ENCODE results near the gene CXCL5. TPM values are rescaled to one million over a fixed set of nuclear protein-coding genes. Genes with fewer than 3 reads are reported as not detected.

Gene CXCL5
- total RNA-seq, 3 donors from 2014 or later = 0.15 TPM; not detected in 2

- H3K4me1 ChIP-seq = no peaks in the 10 kb centered on the region
- no peaks in the 10 kb centered on the region for H3K27me3 ChIP-seq
- intact Hi-C loops (cut with DNase I; ENCODE audit: low total_unique reads) = no loop called here
- H3K36me3 ChIP-seq = no peaks in the 10 kb centered on the region
- TF ChIP-seq POLR2AphosphoS5 (IDR thresholded peaks at IDR 0.05) (no peak), POLR2A (IDR thresholded peaks at IDR 0.05) (no peak), CTCF (IDR thresholded peaks at IDR 0.05) (no peak)
- DNase-seq (ENCODE audit: low spot score in 2 of 2) = no peak
- H3K4me3 ChIP-seq = no peak overlapping the region
- no peak overlapping the region for H3K27ac ChIP-seq
- no peaks in the 10 kb centered on the region for H3K9me3 ChIP-seq
These were observed 6.4 kb downstream of the CXCL5 start for GRCh38 chr4:73992050-73992449.

GRCh38 chr4:73991742-73992000 lies 6.8 kb downstream of the CXCL5 start:
- H3K4me3 ChIP-seq = no peak overlapping the region
- no peak for DNase-seq (ENCODE audit: low spot score in 2 of 2)
- H3K4me1 ChIP-seq = no peaks in the 10 kb centered on the region
- H3K27ac ChIP-seq = no peak overlapping the region
- no peaks in the 10 kb centered on the region for H3K36me3 ChIP-seq
- intact Hi-C loops (cut with DNase I; ENCODE audit: low total_unique reads) = no loop called here
- no peaks in the 10 kb centered on the region for H3K27me3 ChIP-seq
- TF ChIP-seq POLR2A (IDR thresholded peaks at IDR 0.05) (no peak), CTCF (IDR thresholded peaks at IDR 0.05) (no peak), POLR2AphosphoS5 (IDR thresholded peaks at IDR 0.05) (no peak)
- H3K9me3 ChIP-seq = no peaks in the 10 kb centered on the region

GRCh38 chr4:73990988-73991741 lies 7.3 kb downstream of the CXCL5 start:
- no peak overlapping the region for H3K27ac ChIP-seq
- H3K36me3 ChIP-seq = no peaks in the 10 kb centered on the region
- TF ChIP-seq CTCF (IDR thresholded peaks at IDR 0.05) (no peak), POLR2A (IDR thresholded peaks at IDR 0.05) (no peak), POLR2AphosphoS5 (IDR thresholded peaks at IDR 0.05) (no peak)
- no peaks in the 10 kb centered on the region for H3K4me1 ChIP-seq
- H3K9me3 ChIP-seq = no peaks in the 10 kb centered on the region
- intact Hi-C loops (cut with DNase I; ENCODE audit: low total_unique reads) = no loop called here
- no peak overlapping the region for H3K4me3 ChIP-seq
- no peaks in the 10 kb centered on the region for H3K27me3 ChIP-seq
- no peak for DNase-seq (ENCODE audit: low spot score in 2 of 2)

DNA sequence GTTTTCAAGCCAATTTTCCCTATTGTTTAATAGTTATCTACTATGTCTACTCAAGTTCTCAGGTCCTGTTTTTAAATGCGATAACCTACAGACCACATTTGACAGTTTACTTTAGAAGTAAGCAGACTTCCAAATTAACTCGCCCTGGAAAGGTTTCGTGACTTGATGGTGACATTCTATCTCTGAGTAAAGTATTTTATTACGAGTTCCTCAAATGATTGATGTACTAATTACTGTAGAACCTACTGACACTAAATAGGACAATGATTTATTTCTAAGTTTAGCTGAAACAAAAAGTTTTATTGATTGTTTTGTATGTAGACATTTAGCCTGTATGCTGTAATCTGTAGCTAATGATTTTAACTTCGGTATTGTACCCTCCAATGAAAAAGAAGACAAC lies 8.5 kb downstream of the CXCL5 start:
- H3K9me3 ChIP-seq = no peaks in the 10 kb centered on the region
- H3K4me1 ChIP-seq = no peaks in the 10 kb centered on the region
- H3K4me3 ChIP-seq = no peak overlapping the region
- TF ChIP-seq POLR2AphosphoS5 (IDR thresholded peaks at IDR 0.05) (no peak), CTCF (IDR thresholded peaks at IDR 0.05) (no peak), POLR2A (IDR thresholded peaks at IDR 0.05) (no peak)
- no peaks in the 10 kb centered on the region for H3K27me3 ChIP-seq
- intact Hi-C loops (cut with DNase I; ENCODE audit: low total_unique reads) = no loop called here
- H3K36me3 ChIP-seq = no peaks in the 10 kb centered on the region
- DNase-seq (ENCODE audit: low spot score in 2 of 2) = no peak
- no peak overlapping the region for H3K27ac ChIP-seq

GRCh38 chr4:73989031-73989430 lies 9.4 kb downstream of the CXCL5 start:
- no peak overlapping the region for H3K4me3 ChIP-seq
- intact Hi-C loops (cut with DNase I; ENCODE audit: low total_unique reads) = no loop called here
- TF ChIP-seq CTCF (IDR thresholded peaks at IDR 0.05) = no peak
- no peak for TF ChIP-seq POLR2A (IDR thresholded peaks at IDR 0.05)
- TF ChIP-seq POLR2AphosphoS5 (IDR thresholded peaks at IDR 0.05) = no peak
- no peaks in the 10 kb centered on the region for H3K36me3 ChIP-seq
- H3K9me3 ChIP-seq = no peaks in the 10 kb centered on the region
- no peak for DNase-seq (ENCODE audit: low spot score in 2 of 2)
- H3K27ac ChIP-seq = no peak overlapping the region
- H3K4me1 ChIP-seq = no peaks in the 10 kb centered on the region
- H3K27me3 ChIP-seq = no peaks in the 10 kb centered on the region

Measured in breast epithelium (tissue), 4 donors.